ENCODE data around the gene AGPS. TPM values are rescaled to one million over a fixed set of nuclear protein-coding genes. Genes with fewer than 3 reads are reported as not detected.
"Not testable (repeated sequence)": the region's sequence is repeated elsewhere in the genome, so short reads cannot be mapped to it uniquely, and the experiment has no call there.

The AGPS gene
- total RNA-seq, 1 donor from 2014 or later: 44.8 TPM

- TF ChIP-seq CTCF (IDR thresholded peaks at IDR 0.05): no peak
- no peak overlapping the region for H3K27ac ChIP-seq
- ATAC-seq (no peak), DNase-seq (no peak)
- H3K4me3 ChIP-seq: no peak overlapping the region
- no peaks in the 10 kb centered on the region for H3K36me3 ChIP-seq
- no peaks in the 10 kb centered on the region for H3K27me3 ChIP-seq
- H3K4me1 ChIP-seq: peaks cover 15% of the 10 kb centered on the region
- H3K9me3 ChIP-seq: no peaks in the 10 kb centered on the region
- intact Hi-C loops (cut with DNase I): no loop called here
These were observed 11.7 kb downstream of the AGPS start for GRCh38 chr2:177404243-177404642.

GRCh38 chr2:177405029-177405692 is 12.6 kb downstream of the AGPS start:
- no peaks in the 10 kb centered on the region for H3K36me3 ChIP-seq
- no peaks in the 10 kb centered on the region for H3K9me3 ChIP-seq
- ATAC-seq: no peak
- no peak overlapping the region for H3K27ac ChIP-seq
- TF ChIP-seq CTCF (IDR thresholded peaks at IDR 0.05): no peak
- H3K27me3 ChIP-seq: no peaks in the 10 kb centered on the region
- DNase-seq: no peak
- intact Hi-C loops (cut with DNase I): no loop called here
- peaks cover 15% of the 10 kb centered on the region for H3K4me1 ChIP-seq
- H3K4me3 ChIP-seq: no peak overlapping the region

GRCh38 chr2:177406182-177406581 is 13.6 kb downstream of the AGPS start:
- Histone ChIP-seq H3K4me3 (no peak overlapping the region), H3K9me3 (no peaks in the 10 kb centered on the region), H3K36me3 (no peaks in the 10 kb centered on the region), H3K27me3 (no peaks in the 10 kb centered on the region), H3K27ac (no peak overlapping the region), H3K4me1 (peaks cover 15% of the 10 kb centered on the region)
- intact Hi-C loops (cut with DNase I): no loop called here
- ATAC-seq: no peak
- DNase-seq: no peak
- TF ChIP-seq CTCF (IDR thresholded peaks at IDR 0.05): no peak

GRCh38 chr2:177407031-177407430 is 14.5 kb downstream of the AGPS start:
- Histone ChIP-seq H3K4me3 (no peak overlapping the region), H3K4me1 (peaks cover 15% of the 10 kb centered on the region), H3K27me3 (no peaks in the 10 kb centered on the region), H3K27ac (no peak overlapping the region), H3K9me3 (no peaks in the 10 kb centered on the region), H3K36me3 (no peaks in the 10 kb centered on the region)
- no peak for TF ChIP-seq CTCF (IDR thresholded peaks at IDR 0.05)
- DNase-seq (no peak), ATAC-seq (no peak)
- intact Hi-C loops (cut with DNase I): no loop called here

GRCh38 chr2:177410629-177411028 is 18.1 kb downstream of the AGPS start:
- H3K36me3 ChIP-seq; ATAC-seq; intact Hi-C loops (cut with DNase I); DNase-seq; H3K4me1 ChIP-seq; H3K27me3 ChIP-seq; H3K27ac ChIP-seq; H3K9me3 ChIP-seq; H3K4me3 ChIP-seq: not testable (repeated sequence)

GRCh38 chr2:177413703-177414102 is 21.1 kb downstream of the AGPS start:
- no peak overlapping the region for H3K4me3 ChIP-seq
- ATAC-seq: no peak
- intact Hi-C loops (cut with DNase I): no loop called here
- no peaks in the 10 kb centered on the region for H3K36me3 ChIP-seq
- H3K27ac ChIP-seq: no peak overlapping the region
- no peaks in the 10 kb centered on the region for H3K27me3 ChIP-seq
- no peaks in the 10 kb centered on the region for H3K9me3 ChIP-seq
- H3K4me1 ChIP-seq: peaks cover 8% of the 10 kb centered on the region
- no peak for DNase-seq
- TF ChIP-seq CTCF (IDR thresholded peaks at IDR 0.05): no peak

All from upper lobe of right lung (tissue), 1 donor.